ENCODE results near the gene ZNF578. TPM values are rescaled to one million over a fixed set of nuclear protein-coding genes. Genes with fewer than 3 reads are reported as not detected.

The ZNF578 gene
- total RNA-seq, 4 donors from 2014 or later = 0.18 to 1.5 (median 0.41) TPM; not detected in 1

Other genes with a start within 250 kb of the ZNF578 start
- gene ZNF766, start 184.0 kb upstream of the ZNF578 start, total RNA-seq = 1 to 10 TPM; 2.5 to 8.4 (median 3.9) TPM
- gene ZNF480, start 156.4 kb upstream of the ZNF578 start, total RNA-seq = 1 to 10 TPM; 4.8 to 9.2 (median 6.8) TPM
- gene ZNF610, start 117.3 kb upstream of the ZNF578 start, total RNA-seq = under 1 TPM in 3 of 4 donors, not detected in 1; 0.15 to 0.95 (median 0.15) TPM
- gene ZNF880, start 83.6 kb upstream of the ZNF578 start, total RNA-seq = 10 to 100 TPM in 2 of 4 donors, 1 to 10 TPM in 2; 3.0 to 20.4 (median 8.0) TPM
- 10 to 100 TPM in 1 of 4 donors, 1 to 10 TPM in 3; 1.9 to 17.5 (median 6.3) TPM for gene ZNF528, start 55.7 kb upstream of the ZNF578 start, total RNA-seq
- under 1 TPM in 1 of 4 donors, not detected in 3; 0.19 TPM for gene ZNF534, start 24.4 kb upstream of the ZNF578 start, total RNA-seq
- 10 to 100 TPM in 1 of 4 donors, 1 to 10 TPM in 3; 6.7 to 17.0 (median 7.6) TPM for gene ZNF808, start 74.1 kb downstream of the ZNF578 start, total RNA-seq
- 10 to 100 TPM in 1 of 4 donors, 1 to 10 TPM in 3; 5.2 to 13.7 (median 5.5) TPM for gene ZNF701, start 116.7 kb downstream of the ZNF578 start, total RNA-seq
- gene ZNF83, start 184.8 kb downstream of the ZNF578 start, total RNA-seq = 10 to 100 TPM; 10.3 to 45.8 (median 15.8) TPM

Measured in esophagus squamous epithelium (tissue), 4 donors.